ENCODE data around the gene CTNNA1.

DNA sequence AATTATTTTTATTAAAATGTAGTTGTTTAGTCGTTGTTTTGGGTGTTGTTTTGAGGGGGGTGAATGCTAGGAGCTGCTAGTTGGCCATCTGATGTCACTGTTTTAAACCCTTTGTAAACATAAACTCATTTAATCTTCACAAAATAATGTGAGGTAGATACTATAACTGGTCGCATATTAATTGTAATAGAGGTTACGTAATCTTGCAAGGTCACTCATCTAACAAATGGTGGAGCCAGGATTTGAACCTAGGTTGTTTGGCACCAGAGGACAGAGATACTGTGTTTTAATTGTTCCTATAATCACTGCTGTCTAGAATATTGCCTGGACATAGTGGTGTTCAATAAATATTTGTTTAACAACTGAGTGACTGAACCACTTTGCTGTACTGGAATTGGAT lies 67.5 kb downstream of the CTNNA1 start:
- TF ChIP-seq POLR2A (IDR thresholded peaks at IDR 0.05), result no peak
- TF ChIP-seq, protein P1, sequence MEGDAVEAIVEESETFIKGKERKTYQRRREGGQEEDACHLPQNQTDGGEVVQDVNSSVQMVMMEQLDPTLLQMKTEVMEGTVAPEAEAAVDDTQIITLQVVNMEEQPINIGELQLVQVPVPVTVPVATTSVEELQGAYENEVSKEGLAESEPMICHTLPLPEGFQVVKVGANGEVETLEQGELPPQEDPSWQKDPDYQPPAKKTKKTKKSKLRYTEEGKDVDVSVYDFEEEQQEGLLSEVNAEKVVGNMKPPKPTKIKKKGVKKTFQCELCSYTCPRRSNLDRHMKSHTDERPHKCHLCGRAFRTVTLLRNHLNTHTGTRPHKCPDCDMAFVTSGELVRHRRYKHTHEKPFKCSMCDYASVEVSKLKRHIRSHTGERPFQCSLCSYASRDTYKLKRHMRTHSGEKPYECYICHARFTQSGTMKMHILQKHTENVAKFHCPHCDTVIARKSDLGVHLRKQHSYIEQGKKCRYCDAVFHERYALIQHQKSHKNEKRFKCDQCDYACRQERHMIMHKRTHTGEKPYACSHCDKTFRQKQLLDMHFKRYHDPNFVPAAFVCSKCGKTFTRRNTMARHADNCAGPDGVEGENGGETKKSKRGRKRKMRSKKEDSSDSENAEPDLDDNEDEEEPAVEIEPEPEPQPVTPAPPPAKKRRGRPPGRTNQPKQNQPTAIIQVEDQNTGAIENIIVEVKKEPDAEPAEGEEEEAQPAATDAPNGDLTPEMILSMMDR (IDR thresholded peaks at IDR 0.05 in 4 of 5, conservative IDR thresholded peaks at IDR 0.05 in 1 of 5), result no peak
